Hematopoietic multipotent progenitor cell treated with erythropoietin and hydrocortisone succinate and interleukin-3 and kit ligand, for 17 days (in vitro differentiated cells): Measurements from ENCODE around the gene TOP3A.
A peak's percentile ranks its signal among the peaks of the same experiment; 100 is the strongest.
"Not testable (repeated sequence)": the region's sequence is repeated elsewhere in the genome, so short reads cannot be mapped to it uniquely, and the experiment has no call there.

Source experiments
- DNase-seq: peaks from one replicate; pipeline ENCODE4 v3.0.0-alpha.2; 2015; ENCODE audit warnings: low spot score

Gene TOP3A

GRCh38 chr17:18314731-18315561, at the start of gene TOP3A, which contains the start of gene SMCR8:
Gene TOP3A, minus strand, starts transcription at chr17:18314994. Its CDS starts 216 bp downstream, at chr17:18314778.
Gene SMCR8, plus strand, starts transcription at chr17:18315293. Its CDS starts 497 bp downstream, at chr17:18315790.
- peak; percentile 92 for DNase-seq

- no peak for DNase-seq
Measured at GRCh38 chr17:18364166-18364565, 49.4 kb upstream of the TOP3A start.

- DNase-seq: peak; percentile 88
Measured at GRCh38 chr17:18363101-18364049, 48.6 kb upstream of the TOP3A start, which contains the start of gene SHMT1. Gene SHMT1, minus strand, starts transcription at chr17:18363550. Its CDS starts 7,569 bp downstream, at chr17:18355981.

- DNase-seq: no peak
Measured at GRCh38 chr17:18362698-18363100, 47.9 kb upstream of the TOP3A start.

- no peak for DNase-seq
Measured at GRCh38 chr17:18361837-18362697, 47.3 kb upstream of the TOP3A start.

- DNase-seq: no peak
Measured at GRCh38 chr17:18360518-18360917, 45.7 kb upstream of the TOP3A start.

GRCh38 chr17:18356624-18357023, 41.8 kb upstream of the TOP3A start:
- DNase-seq: no peak

- no peak for DNase-seq
Measured at GRCh38 chr17:18353541-18353940, 38.7 kb upstream of the TOP3A start.

- DNase-seq: no peak
Measured at GRCh38 chr17:18344021-18344420, 29.2 kb upstream of the TOP3A start.

- no peak for DNase-seq
Measured at GRCh38 chr17:18339933-18340332, 25.1 kb upstream of the TOP3A start.

- DNase-seq: not testable (repeated sequence)
Measured at GRCh38 chr17:18338158-18338557, 23.4 kb upstream of the TOP3A start.

- no peak for DNase-seq
Measured at GRCh38 chr17:18332909-18333489, 18.2 kb upstream of the TOP3A start.

GRCh38 chr17:18331879-18332278, 17.1 kb upstream of the TOP3A start:
- no peak for DNase-seq

GRCh38 chr17:18328643-18329204, 13.9 kb upstream of the TOP3A start:
- no peak for DNase-seq

GRCh38 chr17:18327556-18327955, 12.8 kb upstream of the TOP3A start:
- DNase-seq: no peak

GRCh38 chr17:18327093-18327492, 12.3 kb upstream of the TOP3A start:
- no peak for DNase-seq

GRCh38 chr17:18326572-18326971, 11.8 kb upstream of the TOP3A start:
- DNase-seq: no peak

- no peak for DNase-seq
Measured at GRCh38 chr17:18326039-18326438, 11.2 kb upstream of the TOP3A start.

- DNase-seq: no peak
Measured at GRCh38 chr17:18324140-18325050, 9.6 kb upstream of the TOP3A start.
